MM.1S (cell line): ENCODE data around the gene KPNA4.

ENCODE experiments used
- DNase-seq: peaks from one replicate; pipeline ENCODE4 v3.0.0-alpha.2; 2015
- H2AFZ ChIP-seq: fragments of 300-600 bp; sonication (generic); 2 replicates; pipeline ENCODE4 v1.6.0; 2016; ENCODE audit warnings: antibody characterized with exemption, low read length
- H3F3A ChIP-seq: fragments of 300-600 bp; sonication (generic); 2 replicates; pipeline ENCODE4 v1.6.1; 2016; ENCODE audit warnings: mild to moderate bottlenecking, antibody characterized with exemption, low read length, moderate library complexity, mixed read lengths; ENCODE audit not compliant: insufficient read depth
- H3K27ac ChIP-seq: fragments of 300-600 bp; sonication (generic); 2 replicates; pipeline ENCODE4 v1.5.1; 2016; ENCODE audit warnings: mild to moderate bottlenecking, low read length
- H3K27me3 ChIP-seq: fragments of 300-600 bp; sonication (generic); replicated peaks from 2 replicates; pipeline ENCODE4 v1.6.0; 2016; ENCODE audit warnings: low read length; ENCODE audit not compliant: insufficient read depth
- H3K36me3 ChIP-seq: fragments of 300-600 bp; sonication (generic); replicated peaks from 2 replicates; pipeline ENCODE4 v1.6.1; 2016; ENCODE audit warnings: mild to moderate bottlenecking, low read length, mixed read lengths; ENCODE audit not compliant: insufficient read depth
- H3K4me1 ChIP-seq: fragments of 300-600 bp; sonication (generic); 2 replicates; pipeline ENCODE4 v1.6.1; 2016; ENCODE audit warnings: low read length, mixed read lengths
- H3K4me2 ChIP-seq: fragments of 300-600 bp; sonication (generic); 2 replicates; pipeline ENCODE4 v1.6.0; 2016; ENCODE audit warnings: low read depth, low read length
- H3K4me3 ChIP-seq: fragments of 300-600 bp; sonication (generic); 2 replicates; pipeline ENCODE4 v1.5.1; 2016; ENCODE audit warnings: low read length, mixed read lengths
- H3K79me2 ChIP-seq: fragments of 300-600 bp; sonication (generic); 2 replicates; pipeline ENCODE4 v1.6.1; 2016; ENCODE audit warnings: mixed run types, low read length, mixed read lengths
- H3K9ac ChIP-seq: fragments of 300-600 bp; sonication (generic); 2 replicates; pipeline ENCODE4 v1.6.1; 2016; ENCODE audit warnings: low read length, mixed read lengths
- H3K9me2 ChIP-seq: fragments of 300-600 bp; sonication (generic); replicated peaks from 2 replicates; pipeline ENCODE4 v1.6.1; 2016; ENCODE audit warnings: mild to moderate bottlenecking, low read length, mixed read lengths; ENCODE audit not compliant: insufficient read depth
- H3K9me3 ChIP-seq: fragments of 300-600 bp; sonication (generic); replicated peaks from 2 replicates; pipeline ENCODE4 v1.6.1; 2016; ENCODE audit warnings: mild to moderate bottlenecking, low read length, mixed read lengths; ENCODE audit not compliant: insufficient read depth
- H4K20me1 ChIP-seq: fragments of 300-600 bp; sonication (generic); 2 replicates; pipeline ENCODE4 v1.6.1; 2016; ENCODE audit warnings: mild to moderate bottlenecking, low read length, moderate library complexity, mixed read lengths; ENCODE audit not compliant: insufficient read depth
- EZH2 ChIP-seq: fragments of 300-600 bp; sonication (generic); optimal IDR thresholded peaks from 2 replicates; pipeline ENCODE3; 2017; ENCODE audit warnings: low read depth, mild to moderate bottlenecking, antibody characterized with exemption, low read length, mixed read lengths
- EZH2phosphoT487 ChIP-seq: fragments of 300-600 bp; sonication (generic); IDR thresholded peaks from 2 replicates; pipeline ENCODE4 v1.6.1; 2018; ENCODE audit warnings: antibody characterized with exemption, low read length
- TF ChIP-seq, protein P1 (sequence below): fragments of 300-600 bp; sonication (generic); IDR thresholded peaks from 2 replicates; pipeline ENCODE4 v1.5.1; 2016; ENCODE audit warnings: antibody characterized with exemption, low read length, mixed read lengths

Gene KPNA4

DNA sequence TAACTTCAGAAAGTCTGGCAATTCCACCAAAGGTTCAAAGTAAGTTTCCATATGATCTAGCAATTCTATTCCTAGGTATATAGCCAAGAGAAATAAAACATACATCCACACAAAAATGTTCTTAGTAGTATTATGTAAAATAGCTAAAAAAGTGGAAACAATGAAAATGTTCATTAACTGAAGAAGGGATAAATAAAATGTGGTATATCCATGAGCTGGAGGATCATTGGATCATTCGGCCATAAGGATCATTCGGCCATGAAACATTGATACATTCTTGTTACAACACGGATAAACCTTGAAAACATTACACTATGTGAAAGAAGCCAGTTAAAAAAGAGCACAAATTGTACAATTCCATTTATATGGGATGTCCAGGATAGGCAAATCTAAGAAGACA is 2.4 kb downstream of the KPNA4 start:
- Histone ChIP-seq H3F3A (peaks cover 14% of the 10 kb centered on the region; the same call in 1 of the 2 replicates), H3K4me3 (no peak overlapping the region), H3K4me2 (peak overlapping the region; percentile 83; the same call in 1 of the 2 replicates), H3K9me3 (no peaks in the 10 kb centered on the region), H3K9ac (no peak overlapping the region), H3K36me3 (no peaks in the 10 kb centered on the region), H3K9me2 (no peaks in the 10 kb centered on the region), H3K4me1 (peaks cover 12% of the 10 kb centered on the region), H3K79me2 (peaks cover 75% of the 10 kb centered on the region), H3K27ac (no peak overlapping the region), H4K20me1 (peaks cover 48% of the 10 kb centered on the region), H2AFZ (no peak overlapping the region), H3K27me3 (no peaks in the 10 kb centered on the region)
- TF ChIP-seq EZH2phosphoT487, result no peak
- TF ChIP-seq, protein P1, sequence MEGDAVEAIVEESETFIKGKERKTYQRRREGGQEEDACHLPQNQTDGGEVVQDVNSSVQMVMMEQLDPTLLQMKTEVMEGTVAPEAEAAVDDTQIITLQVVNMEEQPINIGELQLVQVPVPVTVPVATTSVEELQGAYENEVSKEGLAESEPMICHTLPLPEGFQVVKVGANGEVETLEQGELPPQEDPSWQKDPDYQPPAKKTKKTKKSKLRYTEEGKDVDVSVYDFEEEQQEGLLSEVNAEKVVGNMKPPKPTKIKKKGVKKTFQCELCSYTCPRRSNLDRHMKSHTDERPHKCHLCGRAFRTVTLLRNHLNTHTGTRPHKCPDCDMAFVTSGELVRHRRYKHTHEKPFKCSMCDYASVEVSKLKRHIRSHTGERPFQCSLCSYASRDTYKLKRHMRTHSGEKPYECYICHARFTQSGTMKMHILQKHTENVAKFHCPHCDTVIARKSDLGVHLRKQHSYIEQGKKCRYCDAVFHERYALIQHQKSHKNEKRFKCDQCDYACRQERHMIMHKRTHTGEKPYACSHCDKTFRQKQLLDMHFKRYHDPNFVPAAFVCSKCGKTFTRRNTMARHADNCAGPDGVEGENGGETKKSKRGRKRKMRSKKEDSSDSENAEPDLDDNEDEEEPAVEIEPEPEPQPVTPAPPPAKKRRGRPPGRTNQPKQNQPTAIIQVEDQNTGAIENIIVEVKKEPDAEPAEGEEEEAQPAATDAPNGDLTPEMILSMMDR, result no peak
- TF ChIP-seq EZH2, result no peak
- DNase-seq, result no peak

DNA sequence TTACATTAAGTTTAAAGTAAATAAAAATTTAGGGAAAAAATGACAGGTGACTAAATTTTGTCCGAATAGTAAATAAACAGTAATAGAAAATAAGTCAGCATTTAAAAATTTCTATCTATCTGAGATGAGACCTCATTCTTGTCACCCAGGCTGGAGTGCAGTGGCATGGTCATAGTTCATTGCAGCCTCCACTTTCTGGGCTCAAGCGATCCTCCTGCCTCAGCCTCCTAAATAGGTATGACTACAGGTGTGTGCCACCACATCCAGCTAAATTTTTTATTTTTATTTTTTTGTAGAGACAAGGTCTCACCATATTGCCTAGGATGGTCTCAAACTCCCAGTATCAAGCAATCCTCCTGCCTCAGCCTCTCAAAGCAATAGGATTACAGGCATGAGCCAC is 7.8 kb downstream of the KPNA4 start:
- no peak overlapping the region for H3K4me2 ChIP-seq
- H3K79me2 ChIP-seq, result peaks cover 99% of the 10 kb centered on the region
- no peaks in the 10 kb centered on the region for H3K36me3 ChIP-seq
- TF ChIP-seq EZH2phosphoT487, result no peak
- TF ChIP-seq, protein P1, result no peak
- TF ChIP-seq EZH2, result no peak
- H3K9me3 ChIP-seq, result no peaks in the 10 kb centered on the region
- H3K27me3 ChIP-seq, result no peaks in the 10 kb centered on the region
- no peak overlapping the region for H3K27ac ChIP-seq
- H3K4me1 ChIP-seq, result peaks cover 9% of the 10 kb centered on the region
- H2AFZ ChIP-seq, result no peak overlapping the region
- no peaks in the 10 kb centered on the region for H3F3A ChIP-seq
- no peaks in the 10 kb centered on the region for H3K9me2 ChIP-seq
- H3K4me3 ChIP-seq, result no peak overlapping the region
- H3K9ac ChIP-seq, result no peak overlapping the region
- no peak for DNase-seq
- H4K20me1 ChIP-seq, result peaks cover 70% of the 10 kb centered on the region

DNA sequence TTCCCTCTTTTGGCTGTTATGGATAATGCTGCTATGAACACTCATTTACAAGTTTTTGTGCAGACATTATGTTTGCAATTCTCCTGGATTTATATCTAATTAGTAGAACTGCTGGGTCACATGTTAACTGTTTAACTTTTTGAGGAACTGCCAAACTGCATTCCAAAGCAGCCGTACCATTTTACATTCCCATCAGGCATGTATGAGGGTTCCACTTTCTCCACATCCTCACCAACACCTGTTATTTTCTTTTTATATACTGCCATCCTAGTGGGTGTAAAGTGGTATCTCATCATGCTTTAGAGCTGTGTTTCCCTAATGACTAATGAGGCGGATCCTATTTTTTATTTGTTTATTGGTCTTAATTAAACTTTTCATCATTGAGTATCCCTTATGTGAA is 9.2 kb downstream of the KPNA4 start:
- no peaks in the 10 kb centered on the region for H3K36me3 ChIP-seq
- no peak overlapping the region for H3K4me3 ChIP-seq
- no peaks in the 10 kb centered on the region for H3K9me2 ChIP-seq
- no peak for DNase-seq
- H3K4me1 ChIP-seq, result no peaks in the 10 kb centered on the region
- H3F3A ChIP-seq, result no peaks in the 10 kb centered on the region
- peaks cover 99% of the 10 kb centered on the region for H3K79me2 ChIP-seq
- H3K4me2 ChIP-seq, result no peak overlapping the region
- H3K9me3 ChIP-seq, result no peaks in the 10 kb centered on the region
- peaks cover 55% of the 10 kb centered on the region for H4K20me1 ChIP-seq
- no peak overlapping the region for H3K27ac ChIP-seq
- no peak overlapping the region for H3K9ac ChIP-seq
- TF ChIP-seq EZH2phosphoT487 (no peak), EZH2 (no peak)
- TF ChIP-seq, protein P1, result no peak
- no peak overlapping the region for H2AFZ ChIP-seq
- no peaks in the 10 kb centered on the region for H3K27me3 ChIP-seq
